HG02678 (cell line): Measurements from ENCODE around the gene SOX8.
A peak's percentile ranks its signal among the peaks of the same experiment; 100 is the strongest.
"Not testable (repeated sequence)": the region's sequence is repeated elsewhere in the genome, so short reads cannot be mapped to it uniquely, and the experiment has no call there.

Source experiments
- ATAC-seq: cut with Tn5 transposase; IDR thresholded peaks from one replicate; pipeline ENCODE4 v1.9.1; 2021; ENCODE audit warnings: mild to moderate bottlenecking, moderate library complexity; ENCODE audit not compliant: unreplicated experiment

The SOX8 gene

DNA sequence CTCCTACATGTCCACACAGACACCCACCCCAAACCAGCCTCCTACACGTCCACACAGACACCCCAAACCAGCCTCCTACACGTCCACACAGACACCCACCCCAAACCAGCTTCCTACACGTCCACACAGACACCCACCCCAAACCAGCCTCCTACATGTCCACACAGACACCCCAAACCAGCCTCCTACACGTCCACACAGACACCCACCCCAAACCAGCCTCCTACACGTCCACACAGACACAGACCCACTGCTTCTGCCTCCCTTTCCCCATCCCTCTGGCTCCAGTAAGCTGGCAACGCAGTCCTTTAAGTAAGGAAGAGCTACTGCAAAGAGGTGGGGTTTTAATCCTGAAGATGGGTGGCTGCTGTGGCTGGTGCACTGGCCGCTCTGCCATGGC, 27.8 kb upstream of the SOX8 start:
- not testable (repeated sequence) for ATAC-seq

DNA sequence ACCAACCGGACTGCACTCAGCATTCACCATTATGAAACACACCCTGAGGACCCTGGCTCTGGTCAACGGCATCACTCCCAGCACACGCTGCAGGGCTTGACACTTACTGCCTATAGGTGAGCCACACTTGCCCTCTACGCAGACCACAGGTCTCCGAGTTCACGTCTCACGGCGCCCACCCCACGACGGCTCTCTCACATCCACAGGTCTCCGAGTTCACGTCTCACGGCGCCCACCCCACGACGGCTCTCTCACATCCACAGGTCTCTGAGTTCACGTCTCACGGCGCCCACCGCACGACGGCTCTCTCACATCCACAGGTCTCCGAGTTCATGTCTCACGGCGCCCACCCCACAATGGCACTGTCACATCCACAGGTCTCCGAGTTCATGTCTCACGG, 25.8 kb upstream of the SOX8 start:
- not testable (repeated sequence) for ATAC-seq

- no peak for ATAC-seq
Measured at GRCh38 chr16:959232-960040, 22.1 kb upstream of the SOX8 start.

GRCh38 chr16:962366-962765, 19.2 kb upstream of the SOX8 start:
- ATAC-seq, result no peak

DNA sequence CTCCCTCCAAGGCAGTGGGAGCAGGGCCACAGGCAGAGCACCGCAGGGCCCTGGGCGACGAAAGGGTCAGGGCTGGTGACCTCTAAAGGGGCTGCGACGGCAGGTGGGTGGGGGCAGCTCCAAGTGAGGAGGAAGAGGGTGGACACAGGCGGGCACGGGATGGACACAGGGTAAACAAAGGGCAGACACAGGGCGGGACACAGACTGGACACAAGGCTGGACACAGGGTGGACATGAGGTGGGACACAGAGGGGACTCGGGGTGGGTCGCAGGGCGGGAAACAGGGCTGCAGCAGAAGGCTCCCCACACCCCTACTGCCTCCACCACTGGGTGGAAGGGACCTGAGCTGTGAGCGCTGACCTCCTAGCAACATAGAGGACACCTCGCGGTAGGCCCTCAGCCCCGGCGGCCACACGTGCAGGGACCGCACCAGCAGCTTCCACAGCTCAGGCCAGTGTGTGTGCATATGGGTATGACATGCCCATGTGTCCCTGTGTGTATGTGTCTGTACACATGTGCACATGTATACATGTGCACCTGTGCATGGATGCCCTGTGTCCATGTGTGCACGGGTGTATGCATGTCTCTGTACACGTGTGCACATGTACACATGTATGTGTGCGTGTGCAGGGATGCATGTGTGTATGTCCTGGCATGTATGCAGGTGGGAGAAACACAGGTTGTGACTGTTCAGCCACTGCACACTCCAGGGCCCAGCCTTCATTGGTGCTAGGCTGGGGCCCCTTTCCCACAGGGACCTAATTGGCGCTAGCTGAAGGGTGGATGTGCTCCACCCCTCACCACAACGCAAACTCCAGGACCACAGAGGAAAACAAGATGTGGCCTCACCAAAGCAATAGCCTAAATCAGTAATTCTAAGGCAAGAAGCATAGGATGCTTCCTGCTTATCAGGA, 18.4 kb upstream of the SOX8 start:
- ATAC-seq, result no peak

DNA sequence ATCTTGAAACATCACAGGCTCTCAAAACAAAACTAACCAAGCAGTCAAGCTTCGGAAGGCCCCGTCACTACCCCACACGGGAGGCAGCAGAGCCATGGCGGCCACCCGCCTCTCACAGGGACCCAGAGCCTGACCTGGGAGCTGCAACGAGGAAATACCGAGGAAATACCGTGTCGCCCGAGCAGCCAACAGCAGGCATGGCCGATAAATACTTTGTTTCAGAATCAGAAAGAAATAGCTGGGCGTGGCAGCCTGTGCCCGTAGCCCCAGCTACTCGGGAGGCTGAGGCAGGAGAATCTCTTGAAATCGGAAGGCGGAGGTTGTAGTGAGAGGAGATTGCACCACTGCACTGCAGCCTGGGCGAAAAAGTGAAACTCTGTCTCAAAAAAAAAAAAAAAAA, 17.7 kb upstream of the SOX8 start:
- ATAC-seq, result no peak

DNA sequence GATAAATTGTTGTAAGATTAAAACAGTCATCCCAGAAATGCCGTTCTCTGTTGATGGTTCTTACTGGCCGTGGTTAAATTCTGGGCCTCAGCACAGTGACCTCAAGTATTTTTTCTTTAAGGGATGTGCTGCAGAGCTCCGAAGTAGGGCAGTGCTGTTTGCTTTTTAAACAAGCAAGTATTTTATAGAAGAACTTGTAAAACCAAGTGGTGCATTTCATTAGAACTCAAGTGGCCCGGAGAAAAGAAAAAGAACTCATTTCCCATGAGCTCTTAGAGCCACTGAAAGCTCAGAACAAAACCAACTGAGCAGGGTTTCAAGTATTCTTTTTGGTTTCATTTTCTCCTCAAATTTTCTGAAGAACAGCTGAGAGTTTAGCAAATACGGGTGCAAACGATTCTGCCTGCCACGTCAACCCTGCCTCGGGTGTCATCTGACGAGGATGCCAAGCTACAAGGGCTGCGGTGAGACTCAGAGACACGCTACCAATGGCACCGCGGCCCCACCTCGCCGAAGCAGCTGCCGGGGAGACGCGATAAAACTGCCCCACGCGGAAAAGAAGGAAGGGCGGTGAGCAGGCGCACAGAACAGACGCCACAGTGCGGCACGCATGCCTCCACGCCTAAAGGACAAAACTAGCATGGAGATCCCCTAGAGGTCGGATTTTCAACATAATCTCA, 17.1 kb upstream of the SOX8 start:
- ATAC-seq, result no peak

DNA sequence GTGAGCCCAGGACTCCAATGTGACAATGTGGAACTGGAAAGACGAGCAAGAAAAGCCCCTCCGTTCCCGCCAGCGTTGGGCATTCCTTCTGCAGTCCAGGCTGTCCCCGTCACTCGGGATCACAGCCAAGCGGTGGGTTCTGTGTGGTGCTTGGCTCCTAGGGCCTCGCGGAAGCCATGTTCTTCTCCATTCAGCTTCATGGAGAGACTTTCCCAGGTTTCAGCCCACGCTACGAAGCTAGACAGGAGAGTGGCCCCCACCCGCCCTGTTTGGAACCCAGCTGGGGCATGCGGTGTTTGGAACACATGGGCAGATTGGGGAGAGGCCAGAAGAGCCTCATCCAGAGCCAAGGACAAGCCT, 16.6 kb upstream of the SOX8 start:
- ATAC-seq, result no peak

DNA sequence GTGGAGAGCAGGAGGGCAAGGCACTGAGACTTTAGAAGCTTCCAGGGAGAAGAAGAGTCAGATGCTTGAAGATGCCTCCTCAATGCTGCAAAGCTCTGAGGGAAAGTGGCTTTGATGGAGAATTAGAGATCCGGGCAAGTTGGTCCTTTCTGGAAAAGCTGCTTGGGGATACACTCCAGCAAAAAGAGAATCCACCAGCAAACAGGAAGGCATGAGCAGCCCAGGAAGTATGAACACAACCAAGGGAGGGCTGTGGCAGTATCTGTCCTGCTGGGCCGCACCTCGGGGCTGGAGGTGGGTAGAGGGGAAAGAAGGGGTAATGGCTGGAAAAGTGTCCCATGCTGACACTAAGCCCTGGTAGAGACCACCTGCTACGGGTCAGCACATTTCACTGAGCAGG, 16.1 kb upstream of the SOX8 start:
- no peak for ATAC-seq

DNA sequence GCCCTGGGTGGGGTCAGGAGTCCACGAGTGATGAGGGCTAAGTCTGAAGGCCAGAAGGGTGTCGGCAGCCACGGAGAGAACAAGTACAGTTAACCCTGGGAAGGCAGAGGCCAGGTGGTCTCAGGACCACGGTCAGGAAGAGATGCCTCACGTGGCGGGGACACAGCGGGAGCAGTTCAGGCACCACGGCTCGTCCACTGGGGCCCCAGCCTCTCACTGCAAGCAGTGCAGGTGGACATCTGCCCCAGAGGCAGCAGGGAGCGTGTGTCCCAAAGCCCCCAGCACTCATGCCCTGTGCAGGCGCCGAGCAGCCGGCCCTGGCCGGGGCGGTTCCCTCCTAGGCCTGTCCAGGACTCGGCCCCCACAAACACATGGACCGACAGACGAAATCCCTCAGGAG, 15.5 kb upstream of the SOX8 start:
- no peak for ATAC-seq

DNA sequence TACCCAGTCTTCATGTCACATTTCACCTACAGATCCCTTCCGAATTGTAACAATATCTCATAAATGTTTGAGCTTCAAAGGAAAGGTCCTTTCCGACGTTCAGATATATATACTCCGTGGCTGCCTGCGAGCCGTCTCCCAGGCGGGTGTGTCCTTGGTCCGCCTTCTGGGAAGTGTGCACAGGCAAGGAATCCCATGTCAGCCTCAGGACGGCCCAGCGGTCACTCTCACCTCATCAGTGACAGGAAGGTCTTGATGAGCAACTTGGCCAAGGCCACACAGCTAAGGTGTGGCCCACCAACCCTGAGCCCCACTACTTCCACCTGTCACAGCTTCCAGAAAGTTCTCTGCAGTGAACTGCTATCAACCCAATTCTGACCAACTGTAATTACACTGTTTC, 15.1 kb upstream of the SOX8 start:
- no peak for ATAC-seq

- ATAC-seq, result no peak
Measured at GRCh38 chr16:967077-967541, 14.5 kb upstream of the SOX8 start.

DNA sequence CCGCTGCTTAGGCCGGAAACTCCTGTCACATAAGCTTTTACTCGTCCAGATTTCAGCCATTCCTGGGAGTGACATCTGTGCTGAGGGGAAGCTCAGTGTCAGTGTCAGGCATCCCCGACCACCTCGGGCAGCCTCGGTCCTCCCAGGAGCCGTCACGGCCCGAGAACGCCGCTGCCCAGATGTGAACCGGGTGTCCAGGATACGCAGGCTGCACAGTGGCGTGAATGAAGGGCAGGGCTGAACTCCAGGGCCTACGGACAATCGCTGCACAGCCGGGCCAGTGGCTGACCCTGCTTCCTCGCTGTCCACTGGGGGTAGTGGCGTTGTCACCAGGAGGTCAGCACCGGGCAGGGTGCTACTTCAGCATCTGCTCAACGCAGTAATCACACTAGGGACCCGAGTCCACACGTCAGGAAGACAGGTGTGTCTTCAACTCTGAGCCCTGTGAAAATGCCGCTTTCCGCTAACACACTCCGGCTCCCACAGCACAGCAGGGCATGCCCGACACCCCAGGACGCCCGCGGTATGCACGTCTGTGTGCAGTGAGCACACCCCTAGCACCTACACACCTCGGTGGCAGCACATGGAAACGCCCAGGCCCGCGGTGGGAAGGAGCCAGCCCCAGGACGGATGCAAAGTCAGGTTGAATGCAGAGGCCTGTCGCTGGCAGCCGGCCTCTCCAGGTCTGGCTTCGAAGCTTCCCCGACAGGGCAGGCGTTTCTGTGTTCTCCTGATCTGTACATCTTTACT, 13.8 kb upstream of the SOX8 start:
- ATAC-seq, result no peak

GRCh38 chr16:968620-969019, 12.9 kb upstream of the SOX8 start:
- no peak for ATAC-seq

- no peak for ATAC-seq
Measured at GRCh38 chr16:969508-970385, 11.8 kb upstream of the SOX8 start.

DNA sequence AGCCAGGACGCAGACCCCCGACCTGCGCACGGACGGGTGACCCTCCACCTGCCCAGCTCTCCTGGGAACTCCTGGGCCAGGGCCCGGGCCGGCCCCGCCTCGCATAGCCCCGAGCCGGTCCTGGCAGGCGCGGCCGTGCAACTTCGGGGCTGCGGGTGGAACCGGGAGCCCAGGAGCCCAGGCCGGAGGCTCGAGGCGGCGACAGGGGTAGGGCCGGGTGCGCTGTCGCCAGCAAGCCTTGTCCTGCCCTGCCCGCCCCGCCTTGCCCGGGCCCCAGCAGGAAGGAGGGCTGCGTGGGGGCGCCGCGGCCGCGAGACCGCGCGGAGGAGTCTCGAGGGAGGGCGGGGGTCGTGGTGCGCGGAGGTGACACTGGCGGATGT, 11.2 kb upstream of the SOX8 start:
- ATAC-seq, result peak; percentile 14

GRCh38 chr16:970766-971581, 10.6 kb upstream of the SOX8 start, which contains the start of gene LMF1:
Gene LMF1, minus strand, starts transcription at chr16:970984. Its CDS starts 4 bp downstream, at chr16:970980.
- peak; percentile 79 for ATAC-seq

DNA sequence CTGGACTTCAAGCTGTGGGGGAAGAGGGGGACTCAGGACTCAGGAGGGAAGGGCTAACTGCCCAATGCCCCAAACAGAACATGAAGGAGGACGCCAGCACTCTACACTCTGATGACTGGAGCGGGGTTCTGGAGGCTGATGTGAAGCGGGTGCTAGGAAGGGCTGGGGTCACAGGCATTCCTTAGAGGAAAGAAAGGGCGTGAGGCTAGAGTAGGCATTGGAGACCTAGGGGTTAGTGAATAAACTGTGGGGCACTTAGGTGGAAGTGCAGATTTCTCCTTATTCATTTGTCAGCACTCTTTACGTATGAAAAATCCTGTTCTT, 10.0 kb upstream of the SOX8 start:
- no peak for ATAC-seq

- no peak for ATAC-seq
Measured at GRCh38 chr16:971981-972315, 9.6 kb upstream of the SOX8 start.
